Measurements from ENCODE around the gene ACSL5.
"Not testable (repeated sequence)": the region's sequence is repeated elsewhere in the genome, so short reads cannot be mapped to it uniquely, and the experiment has no call there.

The ACSL5 gene

DNA sequence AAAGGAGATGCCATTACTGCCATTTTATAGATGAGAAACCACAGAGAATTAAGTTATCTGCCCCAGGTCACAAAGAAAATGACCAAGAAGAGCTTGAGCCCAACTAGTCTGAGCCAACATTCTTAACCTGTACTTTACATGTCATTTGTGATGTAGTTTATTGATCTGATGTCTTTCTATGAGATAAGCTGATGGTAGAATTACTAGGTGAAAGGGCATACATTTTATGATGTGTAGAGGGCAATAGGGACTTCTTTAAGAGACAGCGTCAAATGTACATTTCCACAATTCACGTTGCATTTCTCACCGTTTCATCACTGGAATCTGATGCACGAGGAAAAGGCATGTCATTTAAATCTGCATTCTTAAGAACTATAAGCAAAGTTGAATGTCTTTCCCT is 11.3 kb downstream of the ACSL5 start:
- no peak overlapping the region for H3K4me3 ChIP-seq (ENCODE audit: low read depth, low read length)
- no peak for TF ChIP-seq CTCF (IDR thresholded peaks at IDR 0.05; ENCODE audit: control insufficient read depth, extremely low read depth, insufficient read depth)

GRCh38 chr10:112388056-112388455 is 14.1 kb downstream of the ACSL5 start:
- not testable (repeated sequence) for DNase-seq (ENCODE audit: low read depth); H3K4me3 ChIP-seq (ENCODE audit: low read depth, low read length)

More for the DNA sequence above, 11.3 kb downstream of the ACSL5 start:
- no peak for DNase-seq (ENCODE audit: low read depth)

DNA sequence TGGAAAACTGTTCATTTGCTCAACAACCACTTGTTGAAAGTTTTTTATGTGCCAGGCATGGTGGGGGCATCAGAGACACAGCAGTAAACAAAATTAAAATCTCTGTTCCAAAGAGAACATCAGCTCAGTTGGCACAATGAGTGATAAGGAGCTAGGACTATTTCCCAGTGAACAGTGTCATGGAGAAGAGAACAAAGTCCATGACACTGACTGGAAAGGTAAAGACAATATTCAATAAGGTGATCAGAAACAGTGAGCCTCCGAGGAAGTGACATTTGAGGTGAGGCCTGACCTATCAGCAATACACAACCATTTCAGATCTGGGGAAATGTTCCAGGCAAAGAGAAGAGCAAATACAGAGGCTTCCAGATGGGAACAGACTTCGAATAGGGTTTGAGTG is 14.6 kb downstream of the ACSL5 start:
- TF ChIP-seq CTCF (IDR thresholded peaks at IDR 0.05; ENCODE audit: control insufficient read depth, extremely low read depth, insufficient read depth) = no peak

DNA sequence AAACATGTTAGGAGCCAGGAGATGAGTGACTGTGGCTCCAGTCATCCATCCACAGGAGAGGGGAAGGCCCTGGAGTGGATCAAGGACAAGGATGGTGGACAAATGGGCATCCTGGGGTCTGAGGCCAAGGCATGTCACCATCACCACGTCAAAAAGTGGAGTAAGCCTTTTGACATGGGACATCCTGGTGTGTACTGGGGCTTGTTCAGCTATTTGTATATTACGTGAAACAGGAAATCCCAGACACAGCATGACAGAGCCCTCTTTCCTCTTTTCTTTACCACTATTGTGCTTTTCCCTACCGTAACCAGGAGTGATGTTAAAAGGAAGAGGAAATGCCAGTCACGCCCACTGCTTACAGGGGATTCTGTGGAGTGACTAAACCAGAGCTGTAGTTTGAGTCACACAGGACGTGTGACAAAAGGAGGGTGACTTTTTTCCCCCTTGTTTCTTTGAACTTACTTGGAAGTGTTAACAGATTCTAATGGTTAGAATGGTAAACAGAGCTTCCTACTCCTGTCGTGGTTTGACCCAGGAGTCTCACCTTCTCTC is 15.4 kb downstream of the ACSL5 start:
- H3K4me3 ChIP-seq (ENCODE audit: low read depth, low read length) = no peak overlapping the region
- no peak for TF ChIP-seq CTCF (IDR thresholded peaks at IDR 0.05; ENCODE audit: control insufficient read depth, extremely low read depth, insufficient read depth)
- no peak for DNase-seq (ENCODE audit: low read depth)

More for the DNA sequence above, 14.6 kb downstream of the ACSL5 start:
- DNase-seq (ENCODE audit: low read depth) = no peak
- no peak overlapping the region for H3K4me3 ChIP-seq (ENCODE audit: low read depth, low read length)

- no peak for DNase-seq (ENCODE audit: low read depth)
- no peak for TF ChIP-seq CTCF (IDR thresholded peaks at IDR 0.05; ENCODE audit: control insufficient read depth, extremely low read depth, insufficient read depth)
- no peak overlapping the region for H3K4me3 ChIP-seq (ENCODE audit: low read depth, low read length)
Measured at GRCh38 chr10:112390125-112390703, 16.3 kb downstream of the ACSL5 start.

GRCh38 chr10:112393341-112393740 is 19.4 kb downstream of the ACSL5 start:
- no peak overlapping the region for H3K4me3 ChIP-seq (ENCODE audit: low read depth, low read length)
- DNase-seq (ENCODE audit: low read depth) = peak; percentile 56
- TF ChIP-seq CTCF (IDR thresholded peaks at IDR 0.05; ENCODE audit: control insufficient read depth, extremely low read depth, insufficient read depth) = no peak

- no peak for DNase-seq (ENCODE audit: low read depth)
- no peak for TF ChIP-seq CTCF (IDR thresholded peaks at IDR 0.05; ENCODE audit: control insufficient read depth, extremely low read depth, insufficient read depth)
- no peak overlapping the region for H3K4me3 ChIP-seq (ENCODE audit: low read depth, low read length)
Measured at GRCh38 chr10:112393827-112394226, 19.9 kb downstream of the ACSL5 start.

Data from LNCaP clone FGC (cell line).